Adrenal gland (tissue), 5 donors: ENCODE data around the gene PLXNA4.

ENCODE experiments used
- CTCF ChIP-seq, 6 experiments: fragments of 450-650 bp in 4 of 6; fragments of 200-600 bp in 2 of 6; sonication (generic) in 1 of 6; IDR thresholded peaks; 1 replicate in 5 of 6; 2 replicates in 1 of 6; pipeline versions ENCODE4 v1.5.1 to v1.8.0; 2016 to 2021; ENCODE audit warnings: antibody characterized with exemption in 6 of 6, mild to moderate bottlenecking in 2 of 6, moderate library complexity in 1 of 6
- POLR2A ChIP-seq, 2 donors: fragments of 450-650 bp; IDR thresholded peaks; one replicate each; pipeline ENCODE4 v1.6.1; 2017; ENCODE audit warnings: antibody characterized with exemption in 2 of 2, mild to moderate bottlenecking in 2 of 2, moderate library complexity in 1 of 2
- donor health status: DM: no; HTN: no; CAD: no.

GRCh38 chr7:132352800-132353199 is 223.5 kb downstream of the PLXNA4 start:
- TF ChIP-seq CTCF (IDR thresholded peaks at IDR 0.05) (no peak), POLR2A (IDR thresholded peaks at IDR 0.05) (no peak)
